Loucy (cell line): ENCODE measurements around the gene MAFB.

ENCODE experiments used
- H2AFZ ChIP-seq: fragments of 200-600 bp; sonication (generic); 2 replicates; pipeline ENCODE4 v1.6.0; 2016; ENCODE audit warnings: antibody characterized with exemption, mild to moderate bottlenecking, low read length, moderate library complexity
- H3F3A ChIP-seq: fragments of 200-600 bp; 2 replicates; pipeline ENCODE4 v1.6.0; 2016; ENCODE audit warnings: antibody characterized with exemption, low read depth, mild to moderate bottlenecking
- H3K27me3 ChIP-seq: fragments of 200-600 bp; sonication (generic); 2 replicates; pipeline ENCODE4 v1.6.1; 2014; ENCODE audit warnings: low read length, mild to moderate bottlenecking; ENCODE audit not compliant: insufficient read depth, poor library complexity, severe bottlenecking
- H3K36me3 ChIP-seq: fragments of 200-600 bp; sonication (generic); 2 replicates; pipeline ENCODE4 v1.6.1; 2016; ENCODE audit warnings: low read length; ENCODE audit not compliant: insufficient read depth
- H3K4me1 ChIP-seq: fragments of 200-600 bp; sonication (generic); 2 replicates; pipeline ENCODE4 v1.5.1; 2014; ENCODE audit warnings: low read length, mild to moderate bottlenecking; ENCODE audit not compliant: insufficient read depth, poor library complexity, severe bottlenecking
- H3K4me2 ChIP-seq: fragments of 200-600 bp; sonication (generic); 2 replicates; pipeline ENCODE4 v1.6.0; 2014; ENCODE audit warnings: antibody characterized with exemption, low read length, low read depth, mild to moderate bottlenecking; ENCODE audit not compliant: poor library complexity, severe bottlenecking
- H3K4me3 ChIP-seq: fragments of 200-600 bp; sonication (generic); 2 replicates; pipeline ENCODE4 v1.5.1; 2014; ENCODE audit warnings: low read length, mild to moderate bottlenecking, mixed read lengths; ENCODE audit not compliant: poor library complexity, severe bottlenecking
- H3K79me2 ChIP-seq: fragments of 200-600 bp; sonication (generic); 2 replicates; pipeline ENCODE4 v1.6.1; 2014; ENCODE audit warnings: low read length; ENCODE audit not compliant: insufficient read depth
- H3K9ac ChIP-seq: fragments of 200-600 bp; sonication (generic); 2 replicates; pipeline ENCODE4 v1.6.0; 2014; ENCODE audit warnings: mild to moderate bottlenecking, low read depth, low read length, moderate library complexity; ENCODE audit not compliant: poor library complexity, severe bottlenecking
- H3K9me2 ChIP-seq: fragments of 200-600 bp; sonication (generic); replicated peaks from 2 replicates; pipeline ENCODE4 v1.6.1; 2016; ENCODE audit warnings: low read depth, low read length, mixed read lengths
- H3K9me3 ChIP-seq: fragments of 200-600 bp; sonication (generic); 2 replicates; pipeline ENCODE4 v1.6.1; 2014; ENCODE audit warnings: mild to moderate bottlenecking, antibody characterized with exemption, low read length, low read depth; ENCODE audit not compliant: insufficient read depth
- H4K20me1 ChIP-seq: fragments of 200-600 bp; sonication (generic); 2 replicates; pipeline ENCODE4 v1.6.0; 2014; ENCODE audit warnings: antibody characterized with exemption, low read length, mild to moderate bottlenecking; ENCODE audit not compliant: insufficient read depth, poor library complexity, severe bottlenecking
- EZH2phosphoT487 ChIP-seq: fragments of 200-600 bp; IDR thresholded peaks from 2 replicates; pipeline ENCODE4 v1.6.1; 2018; ENCODE audit warnings: antibody characterized with exemption, mild to moderate bottlenecking, moderate library complexity, borderline replicate concordance
- TF ChIP-seq, protein P1 (sequence below): fragments of 200-600 bp; sonication (generic); conservative IDR thresholded peaks from 2 replicates; pipeline ENCODE4 v1.5.1; 2014; ENCODE audit warnings: mild to moderate bottlenecking, antibody characterized with exemption, low read length

MAFB gene

DNA sequence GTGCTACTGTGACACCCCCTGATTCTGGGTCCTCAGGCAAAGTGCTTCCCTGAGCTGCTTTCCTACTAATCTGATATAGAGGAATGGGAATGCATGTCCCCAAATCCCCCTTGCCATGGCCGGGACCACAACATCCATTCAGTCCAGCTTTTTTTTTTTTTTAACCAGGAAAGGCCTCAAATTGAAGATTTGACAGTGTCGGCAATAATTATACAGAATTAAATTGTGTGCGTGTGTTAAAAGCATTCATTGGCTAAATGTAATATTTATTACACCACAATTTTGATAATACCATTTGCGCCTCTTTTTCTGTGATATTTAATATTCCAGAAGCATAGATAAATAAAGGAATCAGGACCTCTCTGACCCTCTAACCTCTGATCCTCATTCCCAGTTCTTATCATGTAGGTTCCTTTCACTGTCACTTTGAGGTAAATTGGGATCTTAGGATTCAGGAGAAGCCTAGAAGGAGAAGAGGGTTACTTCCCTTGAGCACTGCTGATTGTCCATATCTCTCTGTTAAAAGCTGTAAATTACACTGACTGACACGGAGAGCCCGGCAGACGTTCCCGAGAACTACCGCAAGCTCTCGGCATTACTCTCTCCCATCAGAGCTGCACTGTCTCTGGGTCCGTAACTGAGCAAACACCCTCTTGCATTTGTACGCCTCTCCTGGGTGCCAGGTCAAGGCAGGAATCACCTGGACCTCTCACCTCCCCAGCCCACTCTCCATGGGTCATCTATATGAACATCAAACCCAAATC lies 29.4 kb upstream of the MAFB start:
- H3K4me3 ChIP-seq, result no peak overlapping the region
- H2AFZ ChIP-seq, result no peak overlapping the region
- no peaks in the 10 kb centered on the region for H3K4me1 ChIP-seq
- no peaks in the 10 kb centered on the region for H3F3A ChIP-seq
- TF ChIP-seq EZH2phosphoT487, result no peak
- TF ChIP-seq, protein P1, sequence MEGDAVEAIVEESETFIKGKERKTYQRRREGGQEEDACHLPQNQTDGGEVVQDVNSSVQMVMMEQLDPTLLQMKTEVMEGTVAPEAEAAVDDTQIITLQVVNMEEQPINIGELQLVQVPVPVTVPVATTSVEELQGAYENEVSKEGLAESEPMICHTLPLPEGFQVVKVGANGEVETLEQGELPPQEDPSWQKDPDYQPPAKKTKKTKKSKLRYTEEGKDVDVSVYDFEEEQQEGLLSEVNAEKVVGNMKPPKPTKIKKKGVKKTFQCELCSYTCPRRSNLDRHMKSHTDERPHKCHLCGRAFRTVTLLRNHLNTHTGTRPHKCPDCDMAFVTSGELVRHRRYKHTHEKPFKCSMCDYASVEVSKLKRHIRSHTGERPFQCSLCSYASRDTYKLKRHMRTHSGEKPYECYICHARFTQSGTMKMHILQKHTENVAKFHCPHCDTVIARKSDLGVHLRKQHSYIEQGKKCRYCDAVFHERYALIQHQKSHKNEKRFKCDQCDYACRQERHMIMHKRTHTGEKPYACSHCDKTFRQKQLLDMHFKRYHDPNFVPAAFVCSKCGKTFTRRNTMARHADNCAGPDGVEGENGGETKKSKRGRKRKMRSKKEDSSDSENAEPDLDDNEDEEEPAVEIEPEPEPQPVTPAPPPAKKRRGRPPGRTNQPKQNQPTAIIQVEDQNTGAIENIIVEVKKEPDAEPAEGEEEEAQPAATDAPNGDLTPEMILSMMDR, result no peak
- no peaks in the 10 kb centered on the region for H3K27me3 ChIP-seq
- H3K9me2 ChIP-seq, result no peaks in the 10 kb centered on the region
- no peaks in the 10 kb centered on the region for H3K9me3 ChIP-seq
- no peak overlapping the region for H3K9ac ChIP-seq
- no peak overlapping the region for H3K4me2 ChIP-seq
- H3K36me3 ChIP-seq, result no peaks in the 10 kb centered on the region
- H3K79me2 ChIP-seq, result no peaks in the 10 kb centered on the region
- no peaks in the 10 kb centered on the region for H4K20me1 ChIP-seq

DNA sequence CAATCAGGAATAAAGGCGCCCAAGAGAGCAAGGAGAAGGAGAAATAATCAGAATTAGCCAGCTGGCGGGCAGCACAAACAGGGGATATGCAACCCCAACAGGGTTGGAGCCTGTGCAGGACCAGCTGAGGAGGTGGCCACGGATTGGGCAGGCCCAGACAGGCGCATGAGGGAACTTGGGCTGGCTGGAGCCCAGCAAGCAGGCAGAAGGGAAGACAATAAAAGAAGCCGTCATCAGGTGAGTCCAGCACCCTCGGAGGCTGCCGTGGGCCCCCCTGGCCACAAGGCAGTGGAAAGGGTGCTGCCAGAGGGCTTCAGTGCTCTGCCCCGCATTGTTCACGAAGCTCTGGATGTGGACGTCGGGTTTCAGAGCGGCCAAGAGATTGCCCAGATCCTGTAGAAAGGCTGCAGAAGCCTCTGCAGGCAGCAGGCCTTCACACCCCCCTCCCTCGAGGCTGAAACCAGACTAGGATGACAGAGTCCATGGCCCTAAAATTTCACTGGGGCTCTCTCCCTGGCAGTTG lies 28.4 kb upstream of the MAFB start:
- Histone ChIP-seq H3F3A (no peaks in the 10 kb centered on the region), H3K9me2 (no peaks in the 10 kb centered on the region), H3K79me2 (no peaks in the 10 kb centered on the region), H3K27me3 (no peaks in the 10 kb centered on the region), H3K36me3 (no peaks in the 10 kb centered on the region), H3K4me1 (no peaks in the 10 kb centered on the region), H3K4me2 (no peak overlapping the region), H4K20me1 (no peaks in the 10 kb centered on the region), H3K4me3 (no peak overlapping the region), H3K9ac (no peak overlapping the region), H2AFZ (no peak overlapping the region), H3K9me3 (no peaks in the 10 kb centered on the region)
- TF ChIP-seq, protein P1, result no peak
- TF ChIP-seq EZH2phosphoT487, result no peak

DNA sequence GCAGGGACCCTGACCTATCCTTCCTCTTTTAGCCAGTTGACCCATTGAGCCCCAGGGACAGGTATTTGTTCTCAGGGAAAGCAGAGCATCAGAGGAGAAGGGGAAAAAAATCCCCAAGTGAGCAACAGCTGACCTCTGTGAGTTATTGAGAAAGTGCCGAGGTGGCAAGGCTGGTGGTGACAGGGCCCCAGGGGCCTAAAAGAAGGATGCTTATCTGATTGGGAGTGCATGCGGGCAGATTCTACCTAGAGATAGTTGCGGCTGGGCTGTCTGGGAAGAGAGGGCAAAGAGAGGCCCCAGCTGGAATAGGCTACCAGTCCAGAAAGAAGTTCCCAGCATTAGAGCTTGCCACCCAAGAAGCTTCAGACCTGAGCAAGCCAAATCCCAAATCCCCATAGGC lies 26.5 kb upstream of the MAFB start:
- Histone ChIP-seq H2AFZ (no peak overlapping the region), H3F3A (no peaks in the 10 kb centered on the region), H3K27me3 (no peaks in the 10 kb centered on the region), H3K4me2 (no peak overlapping the region), H3K9me3 (no peaks in the 10 kb centered on the region), H3K9me2 (no peaks in the 10 kb centered on the region), H4K20me1 (no peaks in the 10 kb centered on the region), H3K9ac (no peak overlapping the region), H3K36me3 (no peaks in the 10 kb centered on the region), H3K4me1 (no peaks in the 10 kb centered on the region), H3K79me2 (no peaks in the 10 kb centered on the region), H3K4me3 (no peak overlapping the region)
- no peak for TF ChIP-seq EZH2phosphoT487
- TF ChIP-seq, protein P1, result no peak
